HL-60/S4 treated with phorbol 12-myristate 13-acetate at 8.2 ng/mL for 4 days and 3 days (cell line): Measurements from ENCODE around the gene NRBF2.
"Not testable (repeated sequence)": the region's sequence is repeated elsewhere in the genome, so short reads cannot be mapped to it uniquely, and the experiment has no call there.

Source experiments
- in situ Hi-C: fragments of 300-500 bp; cut with MboI; formaldehyde crosslinking; loops from 2 replicates; pipeline ENCODE4 v1.15.0; 2022; ENCODE audit warnings: low sequenced_read_pairs

NRBF2 gene

GRCh38 chr10:63133056-63133820, at the start of gene NRBF2:
NRBF2 (plus strand) TSS chr10:63133328; CDS start chr10:63133471, 143 bp downstream.
- in situ Hi-C loops, result no loop called here

GRCh38 chr10:63083406-63083805, 49.7 kb upstream of the NRBF2 start:
- in situ Hi-C loops, result loop anchor here (25.0 kb wide), 2 partner anchors 221 to 496 kb away; no protein-coding TSS in a partner anchor

- in situ Hi-C loops, result loop anchor here (25.0 kb wide), 2 partner anchors 222 to 497 kb away; no protein-coding TSS in a partner anchor
Observed at GRCh38 chr10:63083904-63084689, 49.0 kb upstream of the NRBF2 start.

- in situ Hi-C loops, result loop anchor here (25.0 kb wide), 2 partner anchors 223 to 498 kb away; no protein-coding TSS in a partner anchor
Observed at GRCh38 chr10:63084690-63085382, 48.3 kb upstream of the NRBF2 start.

- in situ Hi-C loops, result loop anchor here (25.0 kb wide), 2 partner anchors 231 to 506 kb away; no protein-coding TSS in a partner anchor
Observed at GRCh38 chr10:63093227-63093626, 39.9 kb upstream of the NRBF2 start.

- in situ Hi-C loops, result loop anchor here (25.0 kb wide), 2 partner anchors 232 to 507 kb away; no protein-coding TSS in a partner anchor
Observed at GRCh38 chr10:63094405-63094804, 38.7 kb upstream of the NRBF2 start.

- in situ Hi-C loops, result loop anchor here (25.0 kb wide), 2 partner anchors 233 to 508 kb away; no protein-coding TSS in a partner anchor
Observed at GRCh38 chr10:63094881-63095280, 38.2 kb upstream of the NRBF2 start.

- in situ Hi-C loops, result loop anchor here (25.0 kb wide), 2 partner anchors 237 to 512 kb away; no protein-coding TSS in a partner anchor
Observed at GRCh38 chr10:63099734-63100133, 33.4 kb upstream of the NRBF2 start.

GRCh38 chr10:63101091-63101490, 32.0 kb upstream of the NRBF2 start:
- in situ Hi-C loops, result not testable (repeated sequence)

- in situ Hi-C loops, result not testable (repeated sequence)
Observed at GRCh38 chr10:63102279-63102883, 30.7 kb upstream of the NRBF2 start.

GRCh38 chr10:63103178-63103577, 29.9 kb upstream of the NRBF2 start:
- in situ Hi-C loops, result not testable (repeated sequence)

- in situ Hi-C loops, result no loop called here
Observed at GRCh38 chr10:63103971-63104409, 29.1 kb upstream of the NRBF2 start.

- in situ Hi-C loops, result no loop called here
Observed at GRCh38 chr10:63105225-63106110, 27.7 kb upstream of the NRBF2 start.

GRCh38 chr10:63106111-63106755, 26.9 kb upstream of the NRBF2 start:
- in situ Hi-C loops, result no loop called here

GRCh38 chr10:63107943-63108437, 25.1 kb upstream of the NRBF2 start:
- in situ Hi-C loops, result no loop called here

GRCh38 chr10:63110940-63111339, 22.2 kb upstream of the NRBF2 start:
- in situ Hi-C loops, result no loop called here

GRCh38 chr10:63114031-63114814, 18.9 kb upstream of the NRBF2 start:
- in situ Hi-C loops, result no loop called here
